KOPT-K1 (cell line): ENCODE results near the gene DDX39B.
A peak's percentile ranks its signal among the peaks of the same experiment; 100 is the strongest.
"Not testable (repeated sequence)": the region's sequence is repeated elsewhere in the genome, so short reads cannot be mapped to it uniquely, and the experiment has no call there.

Source experiments
- H3K27ac ChIP-seq: fragments of 200-600 bp; sonication (generic); 2 replicates; pipeline ENCODE4 v1.5.1; 2016; ENCODE audit warnings: antibody characterized with exemption, mild to moderate bottlenecking, low read depth, low read length; ENCODE audit not compliant: poor library complexity, severe bottlenecking
- H3K36me3 ChIP-seq: fragments of 200-600 bp; sonication (generic); 2 replicates; pipeline ENCODE4 v1.5.1; 2017; ENCODE audit warnings: antibody characterized with exemption, mild to moderate bottlenecking, low read length, moderate library complexity; ENCODE audit not compliant: insufficient read depth
- H3K9me3 ChIP-seq: fragments of 200-600 bp; sonication (generic); 2 replicates; pipeline ENCODE4 v1.5.1; 2017; ENCODE audit warnings: antibody characterized with exemption, low read length, mild to moderate bottlenecking; ENCODE audit not compliant: insufficient read depth, poor library complexity, severe bottlenecking

The DDX39B gene

GRCh38 chr6:31495580-31495979, 46.2 kb downstream of the DDX39B start:
- 0 out of 2 replicates have a peak, but pooled peaks cover 2% of the 10 kb centered on the region for H3K36me3 ChIP-seq
- no peaks in the 10 kb centered on the region for H3K9me3 ChIP-seq
- H3K27ac ChIP-seq, result peak overlapping the region; percentile 85

GRCh38 chr6:31493875-31494694, 47.7 kb downstream of the DDX39B start:
- peak overlapping the region; percentile 85 for H3K27ac ChIP-seq
- H3K36me3 ChIP-seq, result no peaks in the 10 kb centered on the region
- H3K9me3 ChIP-seq, result no peaks in the 10 kb centered on the region

- H3K36me3 ChIP-seq, H3K9me3 ChIP-seq: not testable (repeated sequence)
- peak overlapping the region; percentile 85 for H3K27ac ChIP-seq
Measured at GRCh38 chr6:31493550-31493874, 48.3 kb downstream of the DDX39B start.

GRCh38 chr6:31490115-31490873, 51.5 kb downstream of the DDX39B start:
- no peaks in the 10 kb centered on the region for H3K36me3 ChIP-seq
- no peaks in the 10 kb centered on the region for H3K9me3 ChIP-seq
- no peak overlapping the region for H3K27ac ChIP-seq

GRCh38 chr6:31489086-31489485, 52.7 kb downstream of the DDX39B start:
- no peaks in the 10 kb centered on the region for H3K9me3 ChIP-seq
- H3K36me3 ChIP-seq, result no peaks in the 10 kb centered on the region
- no peak overlapping the region for H3K27ac ChIP-seq

GRCh38 chr6:31487674-31488073, 54.1 kb downstream of the DDX39B start:
- not testable (repeated sequence) for H3K27ac ChIP-seq, H3K9me3 ChIP-seq, H3K36me3 ChIP-seq

- not testable (repeated sequence) for H3K36me3 ChIP-seq, H3K9me3 ChIP-seq, H3K27ac ChIP-seq
Measured at GRCh38 chr6:31486065-31486837, 55.6 kb downstream of the DDX39B start.

- no peaks in the 10 kb centered on the region for H3K9me3 ChIP-seq
- H3K27ac ChIP-seq, result no peak overlapping the region
- no peaks in the 10 kb centered on the region for H3K36me3 ChIP-seq
Measured at GRCh38 chr6:31485055-31485454, 56.7 kb downstream of the DDX39B start.

GRCh38 chr6:31483392-31483791, 58.4 kb downstream of the DDX39B start:
- H3K36me3 ChIP-seq, result no peaks in the 10 kb centered on the region
- H3K27ac ChIP-seq, result no peak overlapping the region
- no peaks in the 10 kb centered on the region for H3K9me3 ChIP-seq

- H3K9me3 ChIP-seq, result no peaks in the 10 kb centered on the region
- H3K27ac ChIP-seq, result no peak overlapping the region
- H3K36me3 ChIP-seq, result no peaks in the 10 kb centered on the region
Measured at GRCh38 chr6:31480574-31480973, 61.2 kb downstream of the DDX39B start.
